Right atrium auricular region (tissue), 2 donors: Measurements from ENCODE around the gene AMBN. TPM values are rescaled to one million over a fixed set of nuclear protein-coding genes. Genes with fewer than 3 reads are reported as not detected.

Experiments used
- DNase-seq: peaks from one replicate; pipeline ENCODE4 v3.0.0-alpha.2; 2019; ENCODE audit warnings: low spot score
- H3K27ac ChIP-seq, 2 donors: fragments of 200-600 bp; sonication (generic); 1 replicate in 1 of 2; 2 replicates in 1 of 2; pipeline ENCODE4 v1.5.1; 2016 to 2019
- H3K27me3 ChIP-seq, 2 donors: fragments of 200-600 bp; sonication (generic); one replicate each; pipeline versions ENCODE4 v1.5.1 to v1.6.0; 2017 to 2019
- H3K36me3 ChIP-seq: fragments of 200-600 bp; sonication (generic); one replicate; pipeline ENCODE4 v1.5.1; 2016
- H3K4me1 ChIP-seq, 2 donors: fragments of 200-600 bp; sonication (generic); one replicate each; pipeline versions ENCODE4 v1.5.1 to v1.6.0; 2017 to 2019
- H3K4me3 ChIP-seq, 2 donors: fragments of 200-600 bp; sonication (generic); 1 replicate in 1 of 2; 2 replicates in 1 of 2; pipeline ENCODE4 v1.5.1; 2017 to 2019; ENCODE audit warnings: mild to moderate bottlenecking in 1 of 2, moderate library complexity in 1 of 2
- H3K9me3 ChIP-seq, 2 donors: fragments of 200-600 bp; sonication (generic); one replicate each; pipeline ENCODE4 v1.5.1; 2019
- total RNA-seq, 2 donors: library from RNA; depleted of rRNA; stranded (reverse); fragments of >200 nt; gene quantifications; one replicate each; pipeline ENCODE4 v1.1.0, GENCODE V29; 2016
- TF ChIP-seq, protein P1 (sequence below), 2 donors: fragments of 200-600 bp; sonication (generic); IDR thresholded peaks; one replicate each; pipeline ENCODE4 v1.5.1; 2019; ENCODE audit warnings: antibody characterized with exemption in 2 of 2

AMBN gene
- total RNA-seq, 2 donors from 2014 or later, result not detected

DNA sequence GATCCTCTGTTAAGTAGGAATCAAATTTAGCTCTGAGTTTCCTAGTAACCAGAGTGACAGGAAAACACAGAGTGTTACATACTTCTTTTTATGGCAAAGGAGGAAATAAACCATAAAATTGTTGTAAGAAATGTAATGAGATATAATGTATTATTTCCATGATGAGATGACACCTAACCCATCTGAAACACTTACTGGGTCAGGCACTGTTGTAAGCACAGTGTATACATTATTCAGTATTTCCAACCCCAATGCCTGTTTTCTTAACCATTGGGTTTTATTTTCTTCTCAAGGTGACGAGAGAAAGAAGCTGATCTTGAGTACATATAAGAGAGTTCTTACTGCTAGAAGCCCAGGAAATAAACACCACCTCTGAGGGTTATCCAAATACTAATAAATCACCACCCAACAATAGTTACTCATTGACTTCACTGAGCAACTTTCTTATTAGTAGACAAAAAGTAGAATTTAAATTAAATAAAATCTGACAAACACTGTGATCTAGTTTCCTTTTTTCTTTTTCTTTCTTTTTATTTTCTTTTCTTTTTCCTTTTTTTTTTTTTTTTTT lies 32.3 kb downstream of the AMBN start:
- Histone ChIP-seq H3K4me1 (no peaks in the 10 kb centered on the region), H3K4me3 (no peak overlapping the region), H3K9me3 (no peaks in the 10 kb centered on the region), H3K27me3 (no peaks in the 10 kb centered on the region), H3K27ac (no peak overlapping the region), H3K36me3 (no peaks in the 10 kb centered on the region)
- no peak for DNase-seq
- TF ChIP-seq, protein P1, sequence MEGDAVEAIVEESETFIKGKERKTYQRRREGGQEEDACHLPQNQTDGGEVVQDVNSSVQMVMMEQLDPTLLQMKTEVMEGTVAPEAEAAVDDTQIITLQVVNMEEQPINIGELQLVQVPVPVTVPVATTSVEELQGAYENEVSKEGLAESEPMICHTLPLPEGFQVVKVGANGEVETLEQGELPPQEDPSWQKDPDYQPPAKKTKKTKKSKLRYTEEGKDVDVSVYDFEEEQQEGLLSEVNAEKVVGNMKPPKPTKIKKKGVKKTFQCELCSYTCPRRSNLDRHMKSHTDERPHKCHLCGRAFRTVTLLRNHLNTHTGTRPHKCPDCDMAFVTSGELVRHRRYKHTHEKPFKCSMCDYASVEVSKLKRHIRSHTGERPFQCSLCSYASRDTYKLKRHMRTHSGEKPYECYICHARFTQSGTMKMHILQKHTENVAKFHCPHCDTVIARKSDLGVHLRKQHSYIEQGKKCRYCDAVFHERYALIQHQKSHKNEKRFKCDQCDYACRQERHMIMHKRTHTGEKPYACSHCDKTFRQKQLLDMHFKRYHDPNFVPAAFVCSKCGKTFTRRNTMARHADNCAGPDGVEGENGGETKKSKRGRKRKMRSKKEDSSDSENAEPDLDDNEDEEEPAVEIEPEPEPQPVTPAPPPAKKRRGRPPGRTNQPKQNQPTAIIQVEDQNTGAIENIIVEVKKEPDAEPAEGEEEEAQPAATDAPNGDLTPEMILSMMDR (IDR thresholded peaks at IDR 0.05), result no peak

DNA sequence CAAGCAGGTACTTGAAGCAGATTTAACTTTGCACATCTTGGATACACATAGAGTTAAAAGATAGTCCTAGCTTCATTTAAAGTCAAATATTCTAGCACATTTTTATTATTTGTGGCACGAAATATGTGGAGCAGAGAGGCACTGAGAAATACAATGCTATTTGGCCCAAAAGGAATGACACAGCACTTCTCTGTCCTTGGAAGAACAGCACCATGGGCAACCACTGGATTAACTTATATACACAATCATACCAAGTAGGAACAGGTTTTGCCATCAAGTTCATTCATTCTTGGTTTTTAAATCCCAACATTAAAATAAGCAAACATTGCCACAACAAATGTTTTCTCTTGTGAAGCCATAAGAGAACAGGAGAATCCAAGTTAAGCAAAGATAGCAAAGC lies 35.6 kb downstream of the AMBN start:
- TF ChIP-seq, protein P1 (IDR thresholded peaks at IDR 0.05), result no peak
- no peaks in the 10 kb centered on the region for H3K36me3 ChIP-seq
- H3K4me1 ChIP-seq, result no peaks in the 10 kb centered on the region
- no peak overlapping the region for H3K27ac ChIP-seq
- DNase-seq, result no peak
- no peak overlapping the region for H3K4me3 ChIP-seq
- H3K27me3 ChIP-seq, result no peaks in the 10 kb centered on the region
- H3K9me3 ChIP-seq, result no peaks in the 10 kb centered on the region

DNA sequence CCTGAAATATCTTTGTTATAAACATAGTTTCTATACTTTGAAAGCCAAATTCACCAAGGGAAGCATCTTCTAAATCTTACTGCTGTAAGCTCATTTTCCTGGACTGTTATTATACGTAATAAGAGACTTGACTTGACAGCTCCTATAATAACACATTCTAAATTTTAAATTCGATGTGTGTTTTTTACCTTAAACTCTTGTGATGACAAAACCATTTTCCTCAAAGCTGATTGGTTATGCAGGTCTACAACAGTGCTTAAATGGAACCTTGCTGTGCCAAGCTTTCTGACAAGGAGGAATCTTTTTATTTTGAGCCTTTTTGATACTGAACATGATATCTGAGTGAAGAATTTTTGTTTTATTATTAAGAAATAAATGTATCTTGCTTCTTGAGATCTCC lies 36.4 kb downstream of the AMBN start, which contains the start of gene ENAM:
Gene ENAM (plus strand): TSS at position 301 of the 400 bp plus-strand sequence. CDS start 757 bp downstream, outside the sequence.
- Histone ChIP-seq H3K27me3 (no peaks in the 10 kb centered on the region), H3K9me3 (no peaks in the 10 kb centered on the region), H3K4me1 (no peaks in the 10 kb centered on the region), H3K36me3 (no peaks in the 10 kb centered on the region), H3K27ac (no peak within 1 kb of the TSS), H3K4me3 (no peak within 1 kb of the TSS)
- DNase-seq, result no peak
- TF ChIP-seq, protein P1 (IDR thresholded peaks at IDR 0.05), result no peak

DNA sequence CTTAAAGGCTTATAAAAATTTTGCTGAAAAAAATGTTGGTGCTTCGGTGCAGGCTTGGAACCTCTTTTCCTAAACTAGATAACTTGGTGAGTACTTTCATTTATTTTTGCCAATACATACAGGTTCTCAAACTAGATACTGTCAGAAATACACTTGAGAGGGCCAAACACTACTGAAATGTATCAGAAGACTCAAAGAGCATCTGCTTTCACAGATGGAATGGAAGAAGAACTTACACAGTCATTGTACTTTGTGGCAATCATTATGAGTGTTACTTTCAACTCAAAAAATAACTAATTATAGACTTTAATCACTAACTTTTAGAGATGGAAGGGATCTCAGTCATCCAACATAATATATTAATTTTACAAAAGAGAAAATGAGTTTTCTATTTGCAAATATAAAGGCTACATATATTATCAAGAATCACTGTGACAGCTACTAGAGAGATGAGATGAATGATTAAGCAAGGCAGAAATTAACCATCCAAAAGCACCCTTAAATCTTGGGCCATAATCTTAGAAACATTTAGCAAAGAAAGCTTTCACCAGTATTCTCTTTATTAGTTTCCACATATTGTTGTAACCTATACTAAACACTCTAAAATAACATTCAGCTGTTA lies 37.5 kb downstream of the AMBN start:
- Histone ChIP-seq H3K4me1 (no peaks in the 10 kb centered on the region), H3K36me3 (no peaks in the 10 kb centered on the region), H3K27ac (no peak overlapping the region), H3K27me3 (no peaks in the 10 kb centered on the region), H3K9me3 (no peaks in the 10 kb centered on the region), H3K4me3 (no peak overlapping the region)
- DNase-seq, result no peak
- TF ChIP-seq, protein P1 (IDR thresholded peaks at IDR 0.05), result no peak

DNA sequence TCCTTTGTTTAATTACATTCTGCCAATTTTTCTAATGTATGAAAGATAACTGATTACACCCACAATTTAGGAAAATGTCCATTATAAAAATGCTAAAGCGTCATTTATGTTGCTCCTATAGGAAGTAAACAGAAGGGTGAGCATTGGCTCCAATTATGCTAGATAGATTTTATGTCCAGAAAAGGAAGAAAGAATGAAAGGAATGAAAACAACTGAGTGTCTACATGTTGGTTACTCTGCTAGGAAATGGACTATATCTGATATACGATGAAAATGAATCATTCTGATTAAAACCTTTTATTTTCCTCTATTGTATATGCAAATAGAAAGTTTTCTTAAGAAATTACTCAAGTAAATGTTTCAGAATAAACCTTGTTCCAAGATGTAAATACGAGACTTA lies 38.1 kb downstream of the AMBN start:
- TF ChIP-seq, protein P1 (IDR thresholded peaks at IDR 0.05), result no peak
- no peak for DNase-seq

More for the DNA sequence above, 38.1 kb downstream of the AMBN start:
- no peaks in the 10 kb centered on the region for H3K36me3 ChIP-seq
- no peaks in the 10 kb centered on the region for H3K27me3 ChIP-seq
- no peaks in the 10 kb centered on the region for H3K4me1 ChIP-seq
- no peak overlapping the region for H3K4me3 ChIP-seq
- H3K27ac ChIP-seq, result no peak overlapping the region
- H3K9me3 ChIP-seq, result no peaks in the 10 kb centered on the region
